Karpas-422 (cell line): Measurements from ENCODE around the gene CYP2A6. TPM values are rescaled to one million over a fixed set of nuclear protein-coding genes. Genes with fewer than 3 reads are reported as not detected.

Experiments used
- DNase-seq: peaks from one replicate; pipeline ENCODE4 v3.0.0-alpha.2; 2015
- H2AFZ ChIP-seq: fragments of 200-600 bp; sonication (generic); 2 replicates; pipeline ENCODE4 v1.6.1; 2014; ENCODE audit warnings: antibody characterized with exemption, low read length, mixed read lengths
- H3K27ac ChIP-seq: fragments of 200-600 bp; sonication (generic); 2 replicates; pipeline ENCODE4 v1.5.1; 2014; ENCODE audit warnings: mild to moderate bottlenecking, low read length, moderate library complexity
- H3K27me3 ChIP-seq: fragments of 200-600 bp; sonication (generic); 2 replicates; pipeline ENCODE4 v1.6.1; 2014; ENCODE audit warnings: low read length, mixed read lengths
- H3K36me3 ChIP-seq: fragments of 200-600 bp; sonication (generic); 2 replicates; pipeline ENCODE4 v1.6.1; 2014; ENCODE audit warnings: low read length, mixed read lengths; ENCODE audit not compliant: insufficient read depth
- H3K4me1 ChIP-seq: fragments of 200-600 bp; sonication (generic); 2 replicates; pipeline ENCODE4 v1.6.1; 2014; ENCODE audit warnings: mild to moderate bottlenecking, low read length, mixed read lengths
- H3K4me2 ChIP-seq: fragments of 200-600 bp; sonication (generic); 2 replicates; pipeline ENCODE4 v1.6.1; 2014; ENCODE audit warnings: low read length, low read depth, mild to moderate bottlenecking; ENCODE audit not compliant: poor library complexity, severe bottlenecking
- H3K4me3 ChIP-seq: fragments of 200-600 bp; sonication (generic); 2 replicates; pipeline ENCODE4 v1.5.1; 2014; ENCODE audit warnings: mild to moderate bottlenecking, antibody characterized with exemption, low read length, mixed read lengths
- H3K79me2 ChIP-seq: fragments of 200-600 bp; sonication (generic); 2 replicates; pipeline ENCODE4 v1.6.1; 2014; ENCODE audit warnings: mild to moderate bottlenecking, low read length, mixed read lengths
- H3K9ac ChIP-seq: fragments of 200-600 bp; sonication (generic); 2 replicates; pipeline ENCODE4 v1.6.0; 2014; ENCODE audit warnings: low read length
- H3K9me2 ChIP-seq: fragments of 200-600 bp; sonication (generic), shearing (Covaris generic); replicated peaks from 2 replicates; pipeline ENCODE4 v1.6.0; 2014; ENCODE audit warnings: mild to moderate bottlenecking, low read length, moderate library complexity; ENCODE audit not compliant: insufficient read depth
- H3K9me3 ChIP-seq: fragments of 300-700, 200-600 bp; sonication (generic); 2 replicates; pipeline ENCODE4 v1.6.1; 2014; ENCODE audit warnings: low read length, mixed read lengths
- H4K20me1 ChIP-seq: fragments of 200-600 bp; sonication (generic); 2 replicates; pipeline ENCODE4 v1.6.1; 2014; ENCODE audit warnings: mild to moderate bottlenecking, antibody characterized with exemption, low read length, low read depth; ENCODE audit not compliant: insufficient read depth
- total RNA-seq: library from RNA; depleted of rRNA; stranded (reverse); fragments of >200 nt; shearing (Covaris generic); gene quantifications from 2 replicates; pipeline ENCODE4 v1.2.3, GENCODE V29; 2014; ENCODE audit warnings: low replicate concordance

CYP2A6 gene
- total RNA-seq, 1 experiment from 2014 or later = not detected

- Histone ChIP-seq H3K4me1 (peaks cover 69% of the 10 kb centered on the region), H3K9me3 (no peaks in the 10 kb centered on the region), H3K27me3 (no peaks in the 10 kb centered on the region), H3K79me2 (peaks cover 60% of the 10 kb centered on the region), H3K4me3 (peak overlapping the region; percentile 90), H3K9ac (peak overlapping the region; percentile 97), H4K20me1 (peaks cover 44% of the 10 kb centered on the region), H3K9me2 (no peaks in the 10 kb centered on the region), H2AFZ (no peak overlapping the region), H3K4me2 (peak overlapping the region; percentile 85), H3K27ac (peak overlapping the region; percentile 69), H3K36me3 (peaks cover 5% of the 10 kb centered on the region; the same call in 1 of the 2 replicates)
- DNase-seq = no peak
Observed at GRCh38 chr19:40800339-40800996, 49.8 kb downstream of the CYP2A6 start.

GRCh38 chr19:40799558-40800338 is 50.5 kb downstream of the CYP2A6 start:
- Histone ChIP-seq H3K9me3 (no peaks in the 10 kb centered on the region), H3K27ac (peak overlapping the region; percentile 69), H3K4me3 (peak overlapping the region; percentile 90), H2AFZ (no peak overlapping the region), H3K79me2 (peaks cover 53% of the 10 kb centered on the region), H3K9me2 (no peaks in the 10 kb centered on the region), H3K27me3 (no peaks in the 10 kb centered on the region), H3K4me1 (peaks cover 62% of the 10 kb centered on the region), H3K4me2 (peak overlapping the region; percentile 85), H3K36me3 (peaks cover 5% of the 10 kb centered on the region; the same call in 1 of the 2 replicates), H3K9ac (peak overlapping the region; percentile 97), H4K20me1 (peaks cover 42% of the 10 kb centered on the region)
- DNase-seq = peak; percentile 70

GRCh38 chr19:40798683-40799557 is 51.3 kb downstream of the CYP2A6 start, which contains the start of gene EGLN2:
TSS of gene EGLN2 (plus strand) at chr19:40799191. CDS start at chr19:40800573, 1,382 bp downstream.
- Histone ChIP-seq H3K4me1 (peaks cover 54% of the 10 kb centered on the region), H3K36me3 (peaks cover 5% of the 10 kb centered on the region; the same call in 1 of the 2 replicates), H3K4me2 (peak within 1 kb of the TSS; percentile 86), H3K79me2 (peaks cover 45% of the 10 kb centered on the region), H2AFZ (0 out of 2 replicates have a peak within 1 kb of the TSS, but pooled peaks have one; percentile 5), H3K9me3 (no peaks in the 10 kb centered on the region), H3K27ac (peak within 1 kb of the TSS; percentile 93), H3K4me3 (peak within 1 kb of the TSS; percentile 90), H3K27me3 (no peaks in the 10 kb centered on the region), H3K9ac (peak within 1 kb of the TSS; percentile 97), H4K20me1 (peaks cover 35% of the 10 kb centered on the region), H3K9me2 (no peaks in the 10 kb centered on the region)
- peak; percentile 100 for DNase-seq

- Histone ChIP-seq H3K4me2 (peak overlapping the region; percentile 86), H3K9ac (peak overlapping the region; percentile 71), H3K27me3 (no peaks in the 10 kb centered on the region), H3K79me2 (peaks cover 37% of the 10 kb centered on the region), H3K9me3 (no peaks in the 10 kb centered on the region), H3K4me1 (peaks cover 46% of the 10 kb centered on the region), H2AFZ (0 out of 2 replicates have a peak overlapping the region, but pooled peaks have one; percentile 5), H3K36me3 (peaks cover 5% of the 10 kb centered on the region; the same call in 1 of the 2 replicates), H3K4me3 (peak overlapping the region; percentile 63), H4K20me1 (peaks cover 30% of the 10 kb centered on the region), H3K9me2 (no peaks in the 10 kb centered on the region), H3K27ac (peak overlapping the region; percentile 93)
- peak; percentile 92 for DNase-seq
Observed at GRCh38 chr19:40797963-40798682, 52.1 kb downstream of the CYP2A6 start.

- Histone ChIP-seq H3K4me3 (peak overlapping the region; percentile 63; the same call in 1 of the 2 replicates), H3K9ac (peak overlapping the region; percentile 71; the same call in 1 of the 2 replicates), H3K79me2 (peaks cover 29% of the 10 kb centered on the region), H3K4me2 (peak overlapping the region; percentile 86), H3K9me2 (no peaks in the 10 kb centered on the region), H3K9me3 (no peaks in the 10 kb centered on the region), H3K27ac (peak overlapping the region; percentile 93), H3K27me3 (no peaks in the 10 kb centered on the region), H3K4me1 (peaks cover 41% of the 10 kb centered on the region), H4K20me1 (peaks cover 24% of the 10 kb centered on the region), H2AFZ (no peak overlapping the region), H3K36me3 (peaks cover 5% of the 10 kb centered on the region; the same call in 1 of the 2 replicates)
- DNase-seq = no peak
Observed at GRCh38 chr19:40797166-40797962, 52.9 kb downstream of the CYP2A6 start.
